K562 (cell line): ENCODE data around the gene ASIC3. TPM values are rescaled to one million over a fixed set of nuclear protein-coding genes. Genes with fewer than 3 reads are reported as not detected.

Experiments used
- BRD4 ChIP-seq: fragments of 200-600 bp; sonication (generic); IDR thresholded peaks from 2 replicates; pipeline ENCODE4 v1.6.1; 2017; ENCODE audit warnings: inconsistent platforms
- CEBPZ ChIP-seq: fragments of 150-350 bp; IDR thresholded peaks from 2 replicates; pipeline ENCODE4 v1.6.1; 2014; ENCODE audit warnings: low read depth, mild to moderate bottlenecking, low read length, borderline replicate concordance
- DACH1 ChIP-seq: fragments of 450-650 bp; IDR thresholded peaks from 2 replicates; pipeline ENCODE4 v1.6.1; 2018; ENCODE audit not compliant: partially characterized antibody
- DDX20 ChIP-seq: fragments of 450-650 bp; IDR thresholded peaks from 2 replicates; pipeline ENCODE4 v1.6.1; 2016; ENCODE audit warnings: missing genetic modification characterization, low read depth, mild to moderate bottlenecking, missing compliant biosample characterization, moderate library complexity
- FIP1L1 ChIP-seq: fragments of 200-400 bp; formaldehyde crosslinking; IDR thresholded peaks from 2 replicates; pipeline ENCODE4 v1.6.1; 2018; ENCODE audit warnings: mild to moderate bottlenecking, low read depth, low read length; ENCODE audit not compliant: poor library complexity, severe bottlenecking
- FOXJ2 ChIP-seq: fragments of 200-800 bp; sonication (Bioruptor generic); IDR thresholded peaks from 2 replicates; pipeline ENCODE4 v1.6.1; 2016; ENCODE audit warnings: missing genetic modification characterization, missing compliant biosample characterization
- KHSRP ChIP-seq: fragments of 450-650 bp; IDR thresholded peaks from 2 replicates; pipeline ENCODE4 v1.6.1; 2017
- KLF16 ChIP-seq: IDR thresholded peaks from 2 replicates; pipeline ENCODE4 v1.6.1; 2016; ENCODE audit warnings: antibody characterized with exemption
- LARP7 ChIP-seq: fragments of 450-650 bp; IDR thresholded peaks from 2 replicates; pipeline ENCODE4 v1.6.1; 2016
- MTA2 ChIP-seq: fragments of 450-650 bp; IDR thresholded peaks from 2 replicates; pipeline ENCODE4 v1.6.1; 2016; ENCODE audit warnings: low read depth
- NR1H2 ChIP-seq: sonication (generic); formaldehyde crosslinking; IDR thresholded peaks from 2 replicates; pipeline ENCODE4 v1.4.0; 2020; ENCODE audit warnings: mild to moderate bottlenecking, missing genetic modification reagents
- PATZ1 ChIP-seq: fragments of 250-450 bp; sonication (Bioruptor Pico); IDR thresholded peaks from 2 replicates; pipeline ENCODE4 v1.5.0; 2020; ENCODE audit warnings: mild to moderate bottlenecking, borderline replicate concordance
- PKNOX1 ChIP-seq: fragments of 450-650 bp; IDR thresholded peaks from 2 replicates; pipeline ENCODE4 v1.6.1; 2016
- SIX5 ChIP-seq, 2 experiments: IDR thresholded peaks; 2 replicates each; pipeline ENCODE4 v1.6.1; 2011; ENCODE audit warnings: low read length in 2 of 2, borderline replicate concordance in 1 of 2, low read depth in 1 of 2, mild to moderate bottlenecking in 1 of 2, moderate library complexity in 1 of 2; ENCODE audit not compliant: insufficient read depth in 1 of 2
- TAL1 ChIP-seq: fragments of 450-650 bp; IDR thresholded peaks from 2 replicates; pipeline ENCODE4 v1.6.1; 2016; ENCODE audit warnings: mild to moderate bottlenecking
- TGIF2 ChIP-seq: sonication (generic); formaldehyde crosslinking; IDR thresholded peaks from 2 replicates; pipeline ENCODE4 v1.8.1; 2022; ENCODE audit warnings: mild to moderate bottlenecking, missing genetic modification reagents, moderate library complexity
- XRCC4 ChIP-seq: IDR thresholded peaks from one replicate; pipeline ENCODE4 v1.6.1; 2011; ENCODE audit not compliant: insufficient read depth, insufficient read length; ENCODE audit errors: extremely low read depth
- ZFP30 ChIP-seq: fragments of 250-450 bp; sonication (Bioruptor Pico); IDR thresholded peaks from 2 replicates; pipeline ENCODE4 v1.8.0; 2022; ENCODE audit warnings: moderate library complexity, mild to moderate bottlenecking, inconsistent platforms, borderline replicate concordance
- ZNF507 ChIP-seq: conservative IDR thresholded peaks from 2 replicates; pipeline ENCODE4 v1.6.1; 2017; ENCODE audit warnings: missing genetic modification characterization, missing compliant biosample characterization
- ZNF766 ChIP-seq: fragments of 200-800 bp; sonication (Bioruptor generic); conservative IDR thresholded peaks from 2 replicates; pipeline ENCODE4 v1.6.1; 2016; ENCODE audit warnings: missing genetic modification characterization, missing compliant biosample characterization
- polyA plus RNA-seq, 8 experiments: library from polyadenylated mRNA; depleted of rRNA in 4 of 8; stranded (reverse) in 5 of 8; unstranded in 3 of 8; fragments of >200 nt; fragmentation: Nextera tagmentation in 2 of 8; fragmentation: Illumina TruSeq in 1 of 8; extraction: Ambion mirVana in 2 of 8; extraction: Trizol in 1 of 8; gene quantifications; 2 replicates each; pipeline versions ENCODE4 v1.2.1 to v1.2.3, GENCODE V29; 2011 to 2014; ENCODE audit warnings: inconsistent platforms in 1 of 8, missing spikeins in 1 of 8
- total RNA-seq, 7 experiments: library from RNA; depleted of rRNA in 6 of 7; stranded (reverse); fragments of >200 nt in 6 of 7; fragmentation: Illumina TruSeq in 2 of 7; extraction: Trizol in 2 of 7; gene quantifications; 2 replicates each; pipeline versions ENCODE4 v1.2.1 to v1.2.3, GENCODE V29; 2011 to 2021; ENCODE audit warnings: low replicate concordance in 1 of 7

The ASIC3 gene
- total and polyA plus RNA-seq, 9 of the 15 experiments (the other 6 are each of a cell fraction or from before 2014, with no cell fraction given): 0.11 to 5.0 (median 0.87) TPM

GRCh38 chr7:151057989-151058780, 9.9 kb downstream of the ASIC3 start (continued):
- TF ChIP-seq SIX5 (IDR thresholded peaks at IDR 0.05; ENCODE audit: borderline replicate concordance in 1 of 2, insufficient read depth in 1 of 2, low read depth in 1 of 2, low read length in 2 of 2) (peak; percentile 97 to 99), BRD4 (no peak), TGIF2 (CRISPR knock-in tag) (peak; percentile 72), MTA2 (no peak), XRCC4 (no peak), DACH1 (peak; percentile 100), KHSRP (no peak), LARP7 (peak; percentile 25; the same call in 1 of the 2 replicates), ZFP30 (CRISPR knock-in tag) (no peak), DDX20 (tag) (no peak), NR1H2 (peak; percentile 91; the same call in 1 of the 2 replicates), TAL1 (no peak), PATZ1 (no peak), PKNOX1 (peak; percentile 4), ZNF507 (tag) (no peak), FIP1L1 (peak; percentile 1), ZNF766 (peak; percentile 97), CEBPZ (no peak), KLF16 (no peak), FOXJ2 (tag) (peak; percentile 85)
